Measurements from ENCODE around the gene TTC23.

GRCh38 chr15:99250494-99250856 lies 1.1 kb upstream of the TTC23 start:
- TF ChIP-seq, protein P1, sequence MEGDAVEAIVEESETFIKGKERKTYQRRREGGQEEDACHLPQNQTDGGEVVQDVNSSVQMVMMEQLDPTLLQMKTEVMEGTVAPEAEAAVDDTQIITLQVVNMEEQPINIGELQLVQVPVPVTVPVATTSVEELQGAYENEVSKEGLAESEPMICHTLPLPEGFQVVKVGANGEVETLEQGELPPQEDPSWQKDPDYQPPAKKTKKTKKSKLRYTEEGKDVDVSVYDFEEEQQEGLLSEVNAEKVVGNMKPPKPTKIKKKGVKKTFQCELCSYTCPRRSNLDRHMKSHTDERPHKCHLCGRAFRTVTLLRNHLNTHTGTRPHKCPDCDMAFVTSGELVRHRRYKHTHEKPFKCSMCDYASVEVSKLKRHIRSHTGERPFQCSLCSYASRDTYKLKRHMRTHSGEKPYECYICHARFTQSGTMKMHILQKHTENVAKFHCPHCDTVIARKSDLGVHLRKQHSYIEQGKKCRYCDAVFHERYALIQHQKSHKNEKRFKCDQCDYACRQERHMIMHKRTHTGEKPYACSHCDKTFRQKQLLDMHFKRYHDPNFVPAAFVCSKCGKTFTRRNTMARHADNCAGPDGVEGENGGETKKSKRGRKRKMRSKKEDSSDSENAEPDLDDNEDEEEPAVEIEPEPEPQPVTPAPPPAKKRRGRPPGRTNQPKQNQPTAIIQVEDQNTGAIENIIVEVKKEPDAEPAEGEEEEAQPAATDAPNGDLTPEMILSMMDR (IDR thresholded peaks at IDR 0.05; ENCODE audit: low read length): no peak
- TF ChIP-seq EZH2 (optimal IDR thresholded peaks at IDR 0.05; ENCODE audit: low read depth, low read length) (no peak), EZH2phosphoT487 (IDR thresholded peaks at IDR 0.05; ENCODE audit: low read length) (no peak)

Data from MM.1S (cell line).